ENCODE data around the gene LRFN3.

DNA sequence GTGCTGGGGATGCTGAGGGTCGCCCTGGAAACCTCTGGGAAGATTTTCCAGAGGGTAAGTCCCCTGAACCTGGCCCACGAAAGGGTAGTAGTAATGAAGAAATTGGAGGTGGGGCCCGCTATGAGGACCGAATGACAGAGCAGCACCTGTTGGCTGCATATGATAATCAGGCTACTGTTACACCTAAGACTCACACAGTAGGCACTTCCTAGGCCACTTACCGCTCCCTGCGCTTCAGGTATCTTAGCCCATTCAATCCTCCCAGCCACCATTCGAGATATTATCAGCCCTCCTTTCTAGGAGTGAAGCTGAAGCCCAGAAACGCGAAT, 4.3 kb upstream of the LRFN3 start:
- TF ChIP-seq FOXM1 (IDR thresholded peaks at IDR 0.05; ENCODE audit: borderline replicate concordance) (no peak), BHLHE40 (IDR thresholded peaks at IDR 0.05; ENCODE audit: borderline replicate concordance) (no peak), HDGF (IDR thresholded peaks at IDR 0.05; ENCODE audit: borderline replicate concordance) (no peak), SP1 (IDR thresholded peaks at IDR 0.05) (no peak), ELF4 (IDR thresholded peaks at IDR 0.05) (no peak), SUZ12 (IDR thresholded peaks at IDR 0.05) (no peak), LEF1 (IDR thresholded peaks at IDR 0.05; ENCODE audit: borderline replicate concordance) (no peak), ZNF384 (IDR thresholded peaks at IDR 0.05) (no peak), NFRKB (IDR thresholded peaks at IDR 0.05) (no peak), FOXK2 (IDR thresholded peaks at IDR 0.05) (no peak)
- TF ChIP-seq, protein P1, sequence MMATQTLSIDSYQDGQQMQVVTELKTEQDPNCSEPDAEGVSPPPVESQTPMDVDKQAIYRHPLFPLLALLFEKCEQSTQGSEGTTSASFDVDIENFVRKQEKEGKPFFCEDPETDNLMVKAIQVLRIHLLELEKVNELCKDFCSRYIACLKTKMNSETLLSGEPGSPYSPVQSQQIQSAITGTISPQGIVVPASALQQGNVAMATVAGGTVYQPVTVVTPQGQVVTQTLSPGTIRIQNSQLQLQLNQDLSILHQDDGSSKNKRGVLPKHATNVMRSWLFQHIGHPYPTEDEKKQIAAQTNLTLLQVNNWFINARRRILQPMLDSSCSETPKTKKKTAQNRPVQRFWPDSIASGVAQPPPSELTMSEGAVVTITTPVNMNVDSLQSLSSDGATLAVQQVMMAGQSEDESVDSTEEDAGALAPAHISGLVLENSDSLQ (IDR thresholded peaks at IDR 0.05): no peak
